ENCODE measurements around the gene OR6N2.
A peak's percentile ranks its signal among the peaks of the same experiment; 100 is the strongest.

DNA sequence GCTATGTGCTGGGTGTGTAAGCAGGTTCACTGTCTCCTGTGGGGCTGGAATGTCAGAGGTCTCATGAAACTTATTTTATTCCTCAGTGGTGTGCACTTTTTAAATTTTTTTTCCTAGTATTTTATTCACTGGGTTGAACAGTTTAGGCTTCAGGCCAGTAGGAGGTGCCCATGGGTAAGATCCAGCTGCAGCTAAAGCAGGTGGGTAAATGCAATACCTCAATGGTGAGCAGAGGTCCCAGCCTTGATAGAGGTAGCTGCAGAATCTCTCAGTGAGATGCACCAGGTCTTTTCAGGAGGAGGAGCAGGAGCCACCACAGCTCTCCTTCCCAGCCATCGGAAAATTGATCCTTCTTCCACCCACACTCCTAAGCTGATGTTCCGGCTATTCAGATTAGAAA lies 12.6 kb upstream of the OR6N2 start:
- TF ChIP-seq, protein P1, sequence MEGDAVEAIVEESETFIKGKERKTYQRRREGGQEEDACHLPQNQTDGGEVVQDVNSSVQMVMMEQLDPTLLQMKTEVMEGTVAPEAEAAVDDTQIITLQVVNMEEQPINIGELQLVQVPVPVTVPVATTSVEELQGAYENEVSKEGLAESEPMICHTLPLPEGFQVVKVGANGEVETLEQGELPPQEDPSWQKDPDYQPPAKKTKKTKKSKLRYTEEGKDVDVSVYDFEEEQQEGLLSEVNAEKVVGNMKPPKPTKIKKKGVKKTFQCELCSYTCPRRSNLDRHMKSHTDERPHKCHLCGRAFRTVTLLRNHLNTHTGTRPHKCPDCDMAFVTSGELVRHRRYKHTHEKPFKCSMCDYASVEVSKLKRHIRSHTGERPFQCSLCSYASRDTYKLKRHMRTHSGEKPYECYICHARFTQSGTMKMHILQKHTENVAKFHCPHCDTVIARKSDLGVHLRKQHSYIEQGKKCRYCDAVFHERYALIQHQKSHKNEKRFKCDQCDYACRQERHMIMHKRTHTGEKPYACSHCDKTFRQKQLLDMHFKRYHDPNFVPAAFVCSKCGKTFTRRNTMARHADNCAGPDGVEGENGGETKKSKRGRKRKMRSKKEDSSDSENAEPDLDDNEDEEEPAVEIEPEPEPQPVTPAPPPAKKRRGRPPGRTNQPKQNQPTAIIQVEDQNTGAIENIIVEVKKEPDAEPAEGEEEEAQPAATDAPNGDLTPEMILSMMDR (conservative IDR thresholded peaks at IDR 0.05; ENCODE audit: low read depth, low read length): peak; percentile 45
- TF ChIP-seq EZH2 (IDR thresholded peaks at IDR 0.05; ENCODE audit: borderline replicate concordance, low read depth, low read length, poor library complexity, severe bottlenecking): no peak

Measured in A673 (cell line).